ENCODE data around the gene TFR2.

GRCh38 chr7:100675105-100675451, 33.7 kb upstream of the TFR2 start:
- TF ChIP-seq GATA3 (IDR thresholded peaks at IDR 0.05; ENCODE audit: low read depth, low read length) (no peak), GATA2 (IDR thresholded peaks at IDR 0.05; ENCODE audit: low read depth, low read length) (no peak)
